ENCODE results near the gene ADGRE1. TPM values are rescaled to one million over a fixed set of nuclear protein-coding genes. Genes with fewer than 3 reads are reported as not detected.
A peak's percentile ranks its signal among the peaks of the same experiment; 100 is the strongest.
"Not testable (repeated sequence)": the region's sequence is repeated elsewhere in the genome, so short reads cannot be mapped to it uniquely, and the experiment has no call there.

ADGRE1 gene
- polyA plus RNA-seq (ENCODE audit: insufficient read length in 3 of 3): under 1 TPM; 0.04 to 0.31 (median 0.14) TPM

DNA sequence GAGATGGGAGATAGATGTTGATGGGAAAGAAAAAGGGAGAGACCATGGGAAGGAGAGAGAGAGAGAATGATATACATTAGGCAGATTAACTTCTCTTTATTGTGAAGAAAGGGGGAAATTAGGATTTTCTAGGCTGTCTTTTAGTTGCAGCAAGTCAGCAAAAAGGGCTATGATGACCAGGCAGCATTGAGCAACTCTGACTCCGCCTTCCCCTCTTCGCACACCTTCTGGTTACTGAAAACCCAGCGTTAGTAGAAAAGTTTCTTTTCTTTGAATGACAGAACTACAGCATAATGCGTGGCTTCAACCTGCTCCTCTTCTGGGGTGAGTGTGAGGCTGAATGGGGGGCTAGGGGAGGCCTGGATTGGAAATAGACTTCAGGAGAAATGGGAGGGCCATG is at the start of gene ADGRE1:
TSS of gene ADGRE1 (plus strand) at position 264 of the 400 bp plus-strand sequence. CDS start at position 294, 30 bp downstream.
- no peak for DNase-seq (ENCODE audit: low read depth in 3 of 3, low spot score in 2 of 3)

DNA sequence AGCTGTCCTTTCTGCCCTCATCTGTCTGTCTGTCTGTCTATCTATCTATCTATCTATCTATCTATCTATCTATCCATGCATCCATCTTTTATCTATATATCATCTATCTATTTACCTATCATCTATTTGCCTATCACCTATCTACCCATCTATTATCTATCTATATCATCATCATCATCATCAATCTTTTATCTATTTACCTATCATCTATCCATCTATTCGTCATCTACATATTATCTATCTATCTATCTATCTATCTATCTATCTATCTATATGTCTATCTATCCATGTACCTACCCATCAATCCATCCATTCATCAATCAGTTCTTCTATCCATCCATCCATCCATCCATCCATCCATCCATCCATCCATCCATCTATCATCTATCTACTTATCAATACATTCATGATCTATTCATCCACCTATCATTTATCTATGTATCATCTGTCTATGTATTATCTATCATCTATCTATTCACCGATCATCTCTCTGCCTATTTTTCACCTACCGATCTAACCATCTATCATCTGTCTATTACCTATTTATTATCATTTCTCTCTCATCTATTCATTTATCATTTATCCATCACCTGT is 49.2 kb upstream of the ADGRE1 start:
- DNase-seq (ENCODE audit: low read depth in 3 of 3, low spot score in 2 of 3): no peak

DNA sequence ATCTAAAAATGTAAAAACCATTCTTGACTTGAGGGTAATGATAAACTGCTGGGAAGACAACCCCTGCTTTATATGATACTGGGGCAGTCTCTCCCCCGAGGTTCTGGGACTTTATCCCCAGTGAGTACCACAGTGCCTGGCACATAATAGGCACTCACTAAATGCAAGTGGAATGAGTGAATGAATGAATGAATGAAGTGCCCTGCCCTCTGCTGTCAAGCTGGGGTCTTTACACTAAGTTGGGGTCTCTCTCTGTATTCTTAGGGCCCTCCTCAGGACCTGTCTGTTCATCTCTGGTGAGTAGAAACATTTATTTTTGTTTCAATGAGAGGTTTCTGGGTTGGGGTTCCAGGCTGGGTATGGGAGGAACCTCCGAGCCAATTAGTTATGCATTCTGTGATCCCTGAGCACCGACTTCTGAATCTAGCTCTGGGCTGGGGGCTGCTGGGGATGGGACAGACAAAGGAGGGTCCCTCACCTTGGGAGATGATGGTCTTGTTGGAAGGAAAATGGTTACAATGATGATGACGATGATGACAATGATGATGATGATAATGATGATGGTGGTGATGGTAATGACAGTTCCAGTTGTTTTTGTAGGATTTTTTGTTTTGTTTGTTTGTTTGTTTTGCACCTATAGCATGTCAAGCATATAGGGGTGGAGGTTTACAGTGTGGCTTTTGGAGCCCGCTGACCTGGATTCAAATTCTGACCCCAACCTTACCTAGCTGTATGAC is 44.3 kb upstream of the ADGRE1 start:
- no peak for DNase-seq (ENCODE audit: low read depth in 3 of 3, low spot score in 2 of 3)

GRCh38 chr19:6847828-6848200 is 39.6 kb upstream of the ADGRE1 start:
- no peak for DNase-seq (ENCODE audit: low read depth in 3 of 3, low spot score in 2 of 3)

- no peak for DNase-seq (ENCODE audit: low read depth in 3 of 3, low spot score in 2 of 3)
Observed at GRCh38 chr19:6848986-6849385, 38.4 kb upstream of the ADGRE1 start.

DNA sequence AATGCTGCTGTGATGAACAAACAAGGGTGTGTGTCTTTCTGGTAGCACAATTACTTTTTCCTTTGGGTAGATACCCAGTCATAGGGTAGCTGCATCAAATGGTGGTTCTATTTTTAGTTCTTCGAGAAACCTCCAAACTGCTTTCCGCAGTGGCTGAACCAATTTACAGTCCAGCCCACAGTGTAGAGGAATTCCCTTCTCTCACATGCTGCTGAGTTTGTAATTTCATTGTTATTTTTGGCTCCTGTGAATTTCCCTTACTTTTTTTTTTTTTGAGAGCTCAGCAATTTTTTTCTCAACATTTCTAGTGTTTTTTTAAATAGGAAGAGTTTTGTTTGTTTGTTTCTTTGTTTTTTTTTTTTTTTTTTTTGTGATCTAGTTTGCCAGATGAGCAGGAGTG is 37.5 kb upstream of the ADGRE1 start:
- DNase-seq (ENCODE audit: low read depth in 3 of 3, low spot score in 2 of 3): no peak

- no peak for DNase-seq (ENCODE audit: low read depth in 3 of 3, low spot score in 2 of 3)
Observed at GRCh38 chr19:6851359-6851758, 36.0 kb upstream of the ADGRE1 start.

DNA sequence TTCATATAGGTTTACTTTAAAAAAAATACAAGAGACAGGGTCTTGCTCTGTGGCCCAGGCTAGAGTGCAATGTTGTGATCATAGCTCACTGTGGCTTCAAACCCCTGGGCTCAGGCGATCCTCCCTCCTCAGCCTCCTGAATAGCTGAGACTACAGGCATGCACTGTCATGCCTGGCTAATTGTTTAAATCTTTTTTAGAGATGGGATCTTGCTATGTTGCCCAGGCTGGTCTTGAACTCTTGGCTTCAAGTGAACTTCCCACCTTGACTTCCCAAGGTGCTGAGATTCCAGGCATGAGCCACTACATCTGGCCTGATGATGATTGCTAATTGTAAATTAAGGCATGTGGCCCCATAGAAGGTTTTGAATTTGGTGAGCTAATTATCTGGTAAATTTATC is 35.4 kb upstream of the ADGRE1 start:
- no peak for DNase-seq (ENCODE audit: low read depth in 3 of 3, low spot score in 2 of 3)

DNA sequence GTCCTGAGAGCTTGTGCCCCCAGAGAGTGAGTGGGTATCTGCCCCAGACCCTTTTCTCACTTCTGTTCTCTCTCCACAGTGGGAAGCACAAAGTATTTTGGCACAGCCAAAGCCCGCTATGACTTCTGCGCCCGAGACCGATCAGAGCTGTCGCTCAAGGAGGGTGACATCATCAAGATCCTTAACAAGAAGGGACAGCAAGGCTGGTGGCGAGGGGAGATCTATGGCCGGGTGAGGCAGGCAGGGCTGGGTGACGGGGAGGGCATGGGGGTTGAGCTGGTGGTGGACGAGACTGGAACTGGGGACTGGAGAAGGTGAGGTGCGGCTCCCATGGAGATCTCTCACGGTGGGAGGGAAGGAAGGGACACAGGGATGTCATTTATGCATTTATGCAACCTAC is 33.5 kb upstream of the ADGRE1 start:
- no peak for DNase-seq (ENCODE audit: low read depth in 3 of 3, low spot score in 2 of 3)

DNA sequence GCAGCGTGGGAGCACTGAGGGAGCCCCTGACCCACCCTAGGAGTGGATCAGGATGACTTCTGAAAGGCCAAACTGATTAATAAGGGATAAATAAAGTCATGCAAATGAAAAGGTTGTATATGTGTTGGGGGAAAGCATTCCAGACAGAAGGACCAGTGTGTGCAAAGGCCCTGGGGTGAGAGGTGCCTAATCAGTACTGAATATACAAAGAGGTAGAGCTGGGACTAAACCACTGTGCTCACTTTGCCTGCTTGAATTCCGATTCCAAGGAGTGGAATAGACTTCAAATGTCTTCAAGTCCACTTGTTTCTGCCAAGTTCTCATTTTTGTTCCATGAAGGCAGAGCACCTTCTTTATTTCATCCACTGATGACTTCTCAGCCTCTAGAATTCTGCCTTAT is 32.6 kb upstream of the ADGRE1 start:
- no peak for DNase-seq (ENCODE audit: low read depth in 3 of 3, low spot score in 2 of 3)

DNA sequence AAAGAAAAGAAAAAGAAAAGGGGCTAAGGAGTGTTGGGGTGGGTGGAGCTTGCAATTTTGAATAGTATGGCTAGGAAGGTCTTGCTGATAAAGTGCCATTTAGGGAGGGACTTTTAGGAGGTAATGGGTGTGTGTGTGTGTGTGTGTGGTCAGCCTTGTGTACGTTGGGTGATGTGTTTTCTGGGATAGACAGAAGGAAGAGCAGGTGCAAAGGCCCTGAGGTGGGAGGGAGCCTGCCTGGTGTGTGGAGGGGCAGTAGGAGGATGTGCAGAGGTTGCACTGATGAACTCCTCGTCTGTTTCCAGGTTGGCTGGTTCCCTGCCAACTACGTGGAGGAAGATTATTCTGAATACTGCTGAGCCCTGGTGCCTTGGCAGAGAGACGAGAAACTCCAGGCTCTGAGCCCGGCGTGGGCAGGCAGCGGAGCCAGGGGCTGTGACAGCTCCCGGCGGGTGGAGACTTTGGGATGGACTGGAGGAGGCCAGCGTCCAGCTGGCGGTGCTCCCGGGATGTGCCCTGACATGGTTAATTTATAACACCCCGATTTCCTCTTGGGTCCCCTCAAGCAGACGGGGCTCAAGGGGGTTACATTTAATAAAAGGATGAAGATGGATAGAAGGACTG is 30.5 kb upstream of the ADGRE1 start:
- no peak for DNase-seq (ENCODE audit: low read depth in 3 of 3, low spot score in 2 of 3)

DNA sequence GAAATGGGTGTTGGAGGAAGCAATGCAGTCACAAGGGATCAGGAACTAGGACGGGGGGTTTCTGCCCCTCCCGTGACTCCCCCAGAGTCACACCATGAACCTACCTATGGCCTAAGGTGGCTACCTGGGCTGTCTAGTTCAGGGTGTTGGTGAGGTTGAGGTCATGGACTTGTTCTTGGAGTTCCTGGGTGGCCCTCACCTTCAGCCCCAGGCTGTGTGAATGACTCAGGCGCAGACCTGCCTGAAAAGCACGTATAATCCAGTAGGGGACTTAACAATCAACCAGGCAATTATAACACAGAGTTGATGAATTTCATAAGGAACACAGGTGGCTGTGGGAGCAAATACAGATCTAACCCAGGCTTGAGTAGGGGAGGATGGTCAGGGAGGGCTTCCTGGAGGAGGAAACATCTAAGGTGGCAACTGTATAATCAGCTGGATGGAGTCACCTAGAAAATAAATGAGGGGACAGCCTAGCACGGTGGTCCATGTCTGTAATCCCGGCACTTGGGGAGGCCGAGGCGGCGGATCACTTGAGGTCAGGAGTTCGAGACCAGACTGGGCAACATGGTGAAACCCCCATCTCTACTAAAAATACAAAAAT is 25.6 kb upstream of the ADGRE1 start:
- no peak for DNase-seq (ENCODE audit: low read depth in 3 of 3, low spot score in 2 of 3)

GRCh38 chr19:6862673-6863078 is 24.7 kb upstream of the ADGRE1 start:
- peak; percentile 38 to 51 (median 42) for DNase-seq (ENCODE audit: low read depth in 3 of 3, low spot score in 2 of 3)

DNA sequence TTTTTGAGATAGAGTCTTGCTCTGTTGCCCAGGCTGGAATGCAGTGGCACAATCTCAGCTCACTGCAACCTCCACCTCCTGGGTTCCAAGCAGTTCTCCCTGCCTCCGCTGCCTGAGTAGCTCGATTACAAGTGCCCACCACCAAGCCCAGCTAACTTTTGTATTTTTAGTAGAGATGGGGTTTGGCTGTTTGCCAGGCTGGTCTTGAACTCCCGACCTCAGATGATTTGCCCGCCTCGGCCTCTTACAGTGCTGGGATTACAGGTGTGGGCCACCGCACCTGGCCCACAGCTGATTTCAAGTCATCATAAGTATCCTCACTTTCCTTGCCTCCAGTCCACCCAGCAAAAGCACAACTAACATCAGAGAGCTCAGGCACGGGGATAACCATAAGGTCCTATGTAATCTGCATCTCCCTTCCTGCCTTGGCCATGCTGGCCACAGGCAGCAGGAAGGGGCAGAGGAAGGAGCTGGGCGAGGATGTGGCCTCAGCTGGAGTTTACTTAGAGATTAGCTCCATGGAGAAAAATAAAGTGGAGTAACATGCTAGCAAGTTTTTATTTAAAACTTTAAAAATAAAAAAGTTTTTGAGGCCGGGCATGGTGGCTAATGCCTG is 22.9 kb upstream of the ADGRE1 start:
- DNase-seq (ENCODE audit: low read depth in 3 of 3, low spot score in 2 of 3): no peak

DNA sequence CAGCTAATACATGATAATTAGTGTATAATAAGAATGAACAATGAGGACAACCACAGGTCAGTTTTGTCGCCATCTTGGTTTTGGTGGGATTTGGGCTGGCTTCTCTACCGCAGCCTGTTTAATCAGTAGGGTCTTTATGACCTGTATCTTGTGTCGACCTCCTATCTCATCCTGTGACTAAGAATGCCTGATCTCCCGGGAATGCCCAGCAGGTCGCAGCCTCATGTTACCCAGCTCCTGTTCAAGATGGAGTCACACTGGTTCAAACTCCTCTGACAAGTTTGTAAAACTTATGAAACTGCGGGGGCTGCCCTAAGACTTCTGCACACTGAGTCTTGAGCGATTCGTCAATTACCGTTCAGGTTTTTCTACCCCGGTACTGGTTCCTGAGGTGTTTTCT is 21.5 kb upstream of the ADGRE1 start:
- DNase-seq (ENCODE audit: low read depth in 3 of 3, low spot score in 2 of 3): no peak

- DNase-seq (ENCODE audit: low read depth in 3 of 3, low spot score in 2 of 3): no peak
Observed at GRCh38 chr19:6866741-6867151, 20.6 kb upstream of the ADGRE1 start.

- no peak for DNase-seq (ENCODE audit: low read depth in 3 of 3, low spot score in 2 of 3)
Observed at GRCh38 chr19:6868351-6868750, 19.0 kb upstream of the ADGRE1 start.

GRCh38 chr19:6869151-6869882 is 18.1 kb upstream of the ADGRE1 start:
- not testable (repeated sequence) for DNase-seq (ENCODE audit: low read depth in 3 of 3, low spot score in 2 of 3)

GRCh38 chr19:6873708-6874431 is 13.5 kb upstream of the ADGRE1 start:
- DNase-seq (ENCODE audit: low read depth in 3 of 3, low spot score in 2 of 3): no peak

GRCh38 chr19:6875218-6875617 is 12.2 kb upstream of the ADGRE1 start:
- no peak for DNase-seq (ENCODE audit: low read depth in 3 of 3, low spot score in 2 of 3)

Measured in right renal cortex interstitium (tissue), 3 donors.